Measurements from ENCODE around the gene TEX55. TPM values are rescaled to one million over a fixed set of nuclear protein-coding genes. Genes with fewer than 3 reads are reported as not detected.
"Not testable (repeated sequence)": the region's sequence is repeated elsewhere in the genome, so short reads cannot be mapped to it uniquely, and the experiment has no call there.

TEX55 gene
- total RNA-seq, 2 donors from 2014 or later: not detected

DNA sequence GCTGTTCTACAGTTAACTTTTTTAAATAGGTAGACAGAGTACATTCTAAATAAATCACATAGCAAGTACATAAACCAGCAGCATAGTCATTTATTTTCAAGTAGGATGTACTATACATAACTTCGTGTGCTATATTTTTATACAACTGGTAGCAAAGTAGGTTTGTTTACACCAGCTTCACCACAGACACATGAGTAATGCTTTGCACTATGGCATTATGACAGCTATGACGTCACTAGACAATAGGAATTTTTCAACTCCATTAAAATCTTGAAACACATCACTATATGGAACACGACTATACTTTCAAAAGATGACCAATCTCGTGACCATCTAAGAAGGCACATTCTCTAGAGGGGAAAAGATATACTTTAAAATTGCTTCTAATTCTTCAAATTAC lies 3.5 kb downstream of the TEX55 start:
- ATAC-seq (no peak), DNase-seq (no peak)
- intact Hi-C loops (cut with DNase I, micrococcal nuclease): no loop called here

DNA sequence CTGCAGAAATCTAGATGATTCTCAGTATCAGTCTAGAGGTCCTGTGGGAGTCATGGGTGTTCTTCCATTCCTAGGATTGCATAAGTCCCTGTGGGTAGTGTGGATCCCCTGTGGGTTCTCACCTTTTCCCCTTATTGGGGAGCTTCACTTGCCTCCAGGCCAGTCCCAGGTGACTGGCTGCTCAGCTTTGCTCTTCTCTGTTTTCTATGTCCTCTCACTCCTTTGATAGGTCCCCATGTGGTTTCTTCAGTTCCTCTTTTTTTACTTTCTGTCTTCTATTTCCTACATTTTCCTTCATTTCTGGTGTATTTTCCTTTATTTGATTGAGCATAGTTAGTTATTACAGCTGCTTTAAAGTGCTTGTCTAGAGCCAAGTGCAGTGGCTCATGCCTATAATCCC lies 10.9 kb downstream of the TEX55 start:
- intact Hi-C loops (cut with DNase I, micrococcal nuclease): no loop called here
- ATAC-seq: no peak
- DNase-seq: no peak

DNA sequence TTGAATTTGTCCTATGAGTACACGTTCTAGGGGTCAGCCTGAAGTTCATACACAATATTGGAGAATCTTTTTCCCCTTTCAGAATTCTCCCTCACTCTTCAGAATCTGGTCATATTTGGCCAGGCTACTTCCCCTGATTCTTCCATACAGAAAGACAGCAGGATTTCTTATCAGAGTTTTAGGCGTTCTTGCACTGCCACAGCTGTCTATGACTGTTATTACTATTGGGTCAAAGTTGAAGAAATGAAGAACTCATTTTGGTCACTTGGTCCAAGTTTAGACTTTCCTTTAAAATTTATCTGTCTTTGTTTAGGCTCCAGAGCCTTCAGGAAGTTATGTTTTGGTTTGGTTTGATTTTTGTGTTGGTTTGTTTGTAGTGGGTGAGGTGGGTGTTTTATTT lies 12.0 kb downstream of the TEX55 start:
- ATAC-seq (no peak), DNase-seq (no peak)
- intact Hi-C loops (cut with DNase I, micrococcal nuclease): no loop called here

DNA sequence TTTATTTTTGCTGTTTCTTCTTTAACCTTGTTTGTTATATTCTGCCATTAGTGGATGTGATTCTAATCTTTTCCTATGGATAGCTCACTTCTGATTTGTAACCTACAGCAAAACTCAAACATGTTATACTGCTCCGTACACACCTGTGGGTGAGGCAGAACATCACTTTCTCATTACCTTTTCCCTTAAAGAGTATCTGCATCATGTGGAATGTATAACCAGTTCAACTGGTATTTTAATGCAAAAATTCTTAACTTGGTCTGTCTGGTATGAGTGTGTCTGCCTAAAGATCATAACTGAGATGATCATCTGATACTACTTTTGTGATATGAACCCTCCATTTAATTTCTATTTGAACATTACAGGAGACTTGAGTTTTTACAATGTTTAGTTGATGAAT lies 14.4 kb downstream of the TEX55 start:
- DNase-seq: no peak
- ATAC-seq: peak; percentile 34
- intact Hi-C loops (cut with DNase I, micrococcal nuclease): no loop called here

DNA sequence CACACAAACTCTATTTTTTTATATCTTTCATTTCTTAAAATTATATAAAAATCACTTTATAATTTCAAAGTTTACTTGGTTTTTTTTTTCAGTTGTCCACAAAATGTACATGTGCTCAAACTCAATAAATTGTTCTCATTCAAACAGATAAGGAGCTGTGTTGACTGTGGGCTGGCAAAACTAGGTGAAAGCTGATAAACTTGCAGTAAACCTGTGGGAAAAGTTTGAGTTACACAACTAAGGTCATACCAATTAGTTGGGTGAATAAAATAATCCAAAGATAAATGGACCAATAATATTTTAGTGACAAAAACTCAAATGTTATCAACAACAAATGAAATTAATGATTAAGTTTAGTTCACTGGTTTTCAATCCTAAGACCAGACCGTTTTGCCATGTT lies 14.8 kb downstream of the TEX55 start:
- intact Hi-C loops (cut with DNase I, micrococcal nuclease): no loop called here
- no peak for ATAC-seq
- no peak for DNase-seq

DNA sequence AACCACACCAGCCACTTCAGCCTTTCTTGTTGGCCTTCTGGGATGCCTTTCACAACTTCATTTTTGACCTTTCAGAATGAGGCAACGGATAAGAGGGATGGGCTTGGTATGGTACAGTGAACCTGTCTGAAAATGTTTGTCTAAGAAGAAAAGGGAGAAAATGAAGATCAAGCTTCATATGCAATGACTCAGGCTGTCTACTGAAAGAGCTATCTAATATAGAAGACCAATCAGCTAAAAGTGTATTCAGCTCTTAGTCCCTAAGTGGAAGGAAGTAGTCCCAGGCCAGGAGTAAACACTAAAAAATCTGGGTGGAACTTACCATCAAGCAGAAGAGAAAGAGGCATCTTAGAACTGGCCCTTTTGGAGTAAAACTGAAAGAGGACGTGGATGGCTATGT lies 15.3 kb downstream of the TEX55 start:
- no peak for ATAC-seq
- DNase-seq: no peak
- intact Hi-C loops (cut with DNase I, micrococcal nuclease): no loop called here

DNA sequence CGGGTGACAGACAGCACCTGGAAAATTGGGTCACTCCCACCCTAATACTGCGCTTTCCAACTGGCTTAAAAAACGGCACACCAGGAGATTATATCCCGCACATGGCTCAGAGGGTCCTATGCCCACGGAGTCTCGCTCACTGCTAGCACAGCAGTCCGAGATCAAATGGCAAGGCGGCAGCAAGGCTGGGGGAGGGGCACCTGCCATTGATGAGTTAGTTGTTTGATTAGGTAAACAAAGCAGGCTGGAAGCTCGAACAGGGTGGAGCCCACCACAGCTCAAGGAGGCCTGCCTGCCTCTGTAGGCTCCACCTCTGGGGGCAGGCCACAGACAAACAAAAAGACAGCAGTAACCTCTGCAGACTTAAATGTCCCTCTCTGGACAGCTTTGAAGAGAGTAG lies 18.8 kb downstream of the TEX55 start:
- ATAC-seq; DNase-seq; intact Hi-C loops (cut with DNase I, micrococcal nuclease): not testable (repeated sequence)

DNA sequence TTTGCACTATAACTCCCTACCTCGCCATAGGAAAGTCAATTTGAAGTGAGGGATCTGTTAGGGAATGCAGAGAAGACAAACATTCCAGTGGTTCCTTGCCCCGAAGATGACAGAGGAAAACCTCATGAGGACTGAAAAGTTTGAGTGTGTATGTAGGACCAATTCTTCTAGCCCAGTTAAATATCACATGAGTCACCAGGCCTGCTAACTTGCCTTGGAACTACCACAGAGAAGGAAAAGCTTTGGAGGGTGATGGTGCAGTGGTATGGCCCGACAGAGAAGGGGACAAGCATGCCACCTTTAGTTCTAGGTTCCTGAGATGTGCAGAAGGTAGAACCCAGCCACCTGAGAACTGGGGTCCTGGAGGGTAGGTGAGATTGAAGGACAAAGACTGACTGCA lies 24.9 kb downstream of the TEX55 start:
- intact Hi-C loops (cut with DNase I, micrococcal nuclease): no loop called here
- no peak for ATAC-seq

DNA sequence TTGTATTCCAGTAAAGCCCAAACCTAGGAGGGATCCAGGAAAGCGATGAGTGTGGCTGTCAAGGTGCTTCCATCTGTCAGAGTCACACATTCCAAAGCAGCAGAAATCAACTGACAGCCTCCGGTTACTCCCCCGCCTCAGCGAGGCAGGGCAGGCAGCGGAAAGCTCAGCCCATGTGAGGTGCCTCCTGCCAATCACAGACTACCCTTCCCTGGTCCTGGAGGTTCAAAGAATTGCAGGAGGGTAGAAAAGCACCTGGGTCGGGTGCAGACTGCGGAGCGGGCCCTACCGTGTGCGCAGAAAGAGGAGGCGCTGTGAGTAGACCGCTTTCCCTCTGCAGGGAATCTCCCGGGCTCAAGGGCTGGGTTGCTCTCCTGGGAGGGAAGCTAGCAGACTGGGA lies 27.4 kb downstream of the TEX55 start, which contains the start of gene UPK1B:
Gene UPK1B, plus strand, starts transcription at position 274 of the 400 bp plus-strand sequence. CDS start 13,144 bp downstream, outside the sequence.
- DNase-seq: no peak
- intact Hi-C loops (cut with DNase I, micrococcal nuclease): no loop called here
- no peak for ATAC-seq

More for the DNA sequence above, 24.9 kb downstream of the TEX55 start:
- no peak for DNase-seq

DNA sequence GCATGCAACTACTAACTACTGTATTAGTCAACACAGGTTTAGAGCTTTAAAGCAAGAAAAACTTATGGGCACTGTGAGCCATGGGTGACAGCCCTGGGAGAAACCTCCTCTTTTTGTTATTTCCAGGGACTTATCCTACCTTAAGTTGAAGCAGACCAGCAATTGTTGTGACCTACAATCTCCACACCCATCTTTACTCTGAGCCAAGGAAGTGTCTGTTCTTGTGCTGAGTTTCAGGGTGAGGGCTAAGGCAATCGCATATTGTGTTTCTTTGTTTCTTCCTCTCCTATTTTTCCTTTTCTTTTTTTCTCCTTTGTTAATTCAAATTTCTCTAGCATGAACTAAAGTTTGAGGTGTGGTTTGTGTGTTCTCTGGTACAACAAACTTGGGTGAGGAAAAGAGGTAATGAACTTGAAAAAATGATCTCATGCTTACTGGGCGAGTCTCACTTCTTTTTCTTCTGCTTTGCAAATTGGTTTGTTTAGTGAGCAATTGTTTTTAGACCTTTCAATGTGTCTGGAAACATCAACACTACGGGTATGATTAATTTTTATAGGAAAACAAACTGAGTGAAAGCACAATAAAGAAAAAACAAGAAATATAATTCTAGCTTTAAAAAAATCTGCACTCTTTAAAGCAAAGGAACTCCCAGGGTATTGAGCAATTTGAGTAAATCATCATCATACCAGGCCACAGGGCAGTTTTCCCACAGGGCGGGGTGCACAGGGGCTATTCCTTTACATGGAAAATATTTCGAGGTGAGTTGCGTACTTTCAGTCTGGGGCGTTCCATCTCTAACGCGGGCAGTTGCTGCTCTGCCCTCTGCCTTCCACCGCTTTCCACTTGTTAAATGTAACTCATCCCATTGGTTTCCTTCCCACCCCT lies 30.1 kb downstream of the TEX55 start:
- intact Hi-C loops (cut with DNase I, micrococcal nuclease): no loop called here
- ATAC-seq (peak; percentile 87), DNase-seq (peak; percentile 46 to 58)

DNA sequence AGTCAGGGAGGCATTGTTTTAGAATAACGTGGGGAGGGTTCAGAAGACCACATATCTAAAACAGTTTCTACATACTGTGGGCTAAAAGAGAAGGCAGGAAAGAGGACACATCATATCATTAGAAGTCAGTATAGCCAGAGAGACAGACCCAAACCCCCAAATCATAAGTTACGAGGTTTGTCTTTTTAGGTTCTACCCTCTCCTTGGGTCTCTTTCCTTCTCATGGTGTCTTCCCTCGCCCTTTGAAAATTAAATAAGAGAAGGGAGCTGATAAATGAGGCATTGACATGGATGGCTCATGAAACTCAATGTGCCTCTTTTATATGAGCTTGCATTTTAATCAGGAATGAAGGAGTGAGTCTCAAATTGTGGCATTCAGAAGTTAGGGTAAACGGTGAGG lies 30.8 kb downstream of the TEX55 start:
- no peak for DNase-seq
- intact Hi-C loops (cut with DNase I, micrococcal nuclease): no loop called here

DNA sequence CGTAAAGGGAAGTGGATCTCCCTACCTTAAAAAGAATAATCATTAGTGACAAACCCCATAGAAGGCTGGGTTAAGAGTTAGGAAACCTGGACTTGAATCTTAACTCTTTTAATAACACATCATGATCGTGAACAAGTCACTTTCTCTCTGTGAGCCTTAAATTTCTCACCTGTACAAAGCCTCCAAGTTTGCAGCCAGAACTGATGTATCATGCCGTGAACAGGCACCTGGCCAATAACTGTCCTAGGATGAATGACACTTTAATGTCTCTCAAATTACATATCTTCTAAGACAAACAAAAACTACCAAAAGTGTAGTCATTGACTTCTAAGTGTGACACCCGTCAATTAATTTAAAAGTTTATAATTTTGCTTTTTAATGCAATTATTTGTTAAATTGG lies 31.4 kb downstream of the TEX55 start:
- no peak for ATAC-seq

More for the DNA sequence above, 30.8 kb downstream of the TEX55 start:
- ATAC-seq: no peak

DNA sequence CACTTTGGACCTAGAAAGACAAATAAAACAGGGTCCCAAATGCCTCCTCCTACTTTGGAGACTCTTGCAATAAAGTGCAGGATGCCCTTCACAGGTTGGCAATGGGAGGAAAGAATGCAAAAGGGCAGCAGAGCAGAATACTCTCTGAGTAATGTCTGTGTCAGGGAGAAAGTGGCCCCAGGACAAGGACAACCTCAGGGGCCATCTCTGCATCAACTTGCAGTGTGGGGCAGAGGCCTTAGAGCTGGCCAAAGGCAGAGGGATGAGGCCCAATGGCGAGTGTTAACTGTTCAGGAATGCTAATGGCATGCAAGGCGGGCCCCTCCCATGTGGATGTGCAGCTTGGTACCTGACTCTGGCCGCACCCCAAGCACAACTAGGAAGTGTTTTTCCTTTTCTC lies 35.8 kb downstream of the TEX55 start:
- no peak for DNase-seq
- intact Hi-C loops (cut with DNase I, micrococcal nuclease): no loop called here
- ATAC-seq: peak; percentile 34

More for the DNA sequence above, 31.4 kb downstream of the TEX55 start:
- DNase-seq: no peak
- intact Hi-C loops (cut with DNase I, micrococcal nuclease): no loop called here

DNA sequence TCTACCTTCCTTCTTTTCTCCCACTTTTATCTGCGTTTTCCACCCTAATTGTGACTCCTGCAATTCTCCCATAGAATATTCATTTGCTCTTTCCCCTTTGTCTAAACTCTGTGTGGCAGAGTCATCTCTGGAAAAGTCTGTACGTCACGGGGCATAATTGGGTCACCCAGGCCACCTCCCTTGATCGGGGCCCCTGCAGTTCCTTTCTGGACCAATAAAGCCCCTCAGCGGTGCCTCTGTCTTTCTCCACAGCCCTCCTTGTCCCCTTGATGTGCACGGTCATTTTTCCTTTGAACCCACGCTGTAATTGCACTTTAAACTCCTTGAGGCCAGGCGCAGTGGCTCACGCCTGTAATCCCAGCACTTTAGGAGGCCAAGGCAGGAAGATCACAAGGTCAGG lies 38.1 kb downstream of the TEX55 start:
- intact Hi-C loops (cut with DNase I, micrococcal nuclease): no loop called here
- ATAC-seq (no peak), DNase-seq (no peak)

DNA sequence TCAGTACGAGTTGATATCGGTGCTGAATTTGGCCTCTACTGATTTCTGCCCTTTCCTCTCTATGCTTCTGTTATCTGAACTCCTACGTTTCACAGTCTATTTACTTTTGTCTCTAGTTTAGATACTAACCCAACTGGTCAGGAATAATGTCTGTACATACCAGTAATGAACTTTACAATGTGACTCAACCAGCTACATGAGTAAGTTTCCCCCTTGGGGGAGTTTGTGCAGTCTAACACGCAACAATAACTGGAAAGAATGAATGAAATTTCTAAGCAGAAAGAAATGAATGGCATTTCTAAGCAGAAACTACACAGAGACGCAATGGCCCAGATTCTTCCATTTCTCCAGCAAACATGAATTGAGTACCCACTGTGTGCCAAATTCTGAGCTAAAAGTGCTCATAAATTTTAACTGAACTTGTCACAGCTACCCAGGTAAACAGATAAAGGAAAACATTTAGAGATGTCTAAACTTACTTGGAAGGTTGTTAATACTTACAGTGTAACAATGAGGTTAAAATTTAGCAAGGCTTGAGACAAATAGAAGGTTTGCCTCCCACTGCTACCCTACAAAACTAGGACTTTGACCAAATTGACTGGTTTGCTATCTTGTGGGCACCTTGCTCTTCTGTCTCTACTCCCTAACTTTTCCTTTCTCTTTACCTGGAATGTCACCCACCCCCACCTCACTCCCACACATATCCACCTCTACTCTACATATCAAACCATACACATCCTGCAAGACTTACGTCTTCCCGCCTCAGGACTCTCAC lies 39.0 kb downstream of the TEX55 start:
- no peak for ATAC-seq
- intact Hi-C loops (cut with DNase I, micrococcal nuclease): no loop called here
- DNase-seq: no peak

DNA sequence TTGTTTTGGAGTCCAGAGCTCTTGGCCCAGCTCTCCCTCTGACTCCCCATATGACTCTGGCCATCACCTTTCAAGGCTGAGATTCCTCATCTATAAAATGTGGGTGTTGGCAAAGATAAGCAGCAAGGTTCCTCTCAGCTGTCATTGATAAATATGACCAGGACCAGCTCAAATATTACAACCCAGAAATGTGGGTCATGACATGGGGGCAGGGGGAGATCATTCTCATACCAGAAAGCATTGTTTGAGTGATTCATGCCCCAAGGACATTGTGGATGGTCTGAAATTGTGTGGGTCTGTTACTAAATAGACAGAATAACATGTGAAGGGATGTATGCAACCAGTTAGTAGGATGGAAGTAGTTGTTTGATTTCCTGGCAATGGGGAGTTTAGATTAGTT lies 41.3 kb downstream of the TEX55 start:
- no peak for ATAC-seq
- intact Hi-C loops (cut with DNase I, micrococcal nuclease): no loop called here
- no peak for DNase-seq

DNA sequence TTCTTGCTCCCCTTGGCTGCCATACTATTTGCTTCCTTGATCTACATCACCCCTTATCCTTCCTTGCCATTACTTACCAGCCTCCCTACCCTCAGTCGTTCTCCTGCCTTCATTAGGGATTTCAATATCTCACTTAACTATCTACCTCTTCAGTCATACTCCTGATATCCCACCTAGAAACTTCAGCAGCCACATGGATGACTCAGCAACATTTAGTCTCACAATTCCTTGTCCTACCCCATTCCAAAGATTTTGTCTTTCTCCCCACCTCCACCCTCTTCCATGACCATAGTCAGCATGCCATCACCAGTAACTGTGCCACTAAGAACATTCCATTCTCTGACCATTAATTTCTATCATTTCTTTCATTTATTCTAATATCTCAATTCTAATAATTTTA lies 45.8 kb downstream of the TEX55 start:
- ATAC-seq: no peak
- no peak for DNase-seq
- intact Hi-C loops (cut with DNase I, micrococcal nuclease): no loop called here

DNA sequence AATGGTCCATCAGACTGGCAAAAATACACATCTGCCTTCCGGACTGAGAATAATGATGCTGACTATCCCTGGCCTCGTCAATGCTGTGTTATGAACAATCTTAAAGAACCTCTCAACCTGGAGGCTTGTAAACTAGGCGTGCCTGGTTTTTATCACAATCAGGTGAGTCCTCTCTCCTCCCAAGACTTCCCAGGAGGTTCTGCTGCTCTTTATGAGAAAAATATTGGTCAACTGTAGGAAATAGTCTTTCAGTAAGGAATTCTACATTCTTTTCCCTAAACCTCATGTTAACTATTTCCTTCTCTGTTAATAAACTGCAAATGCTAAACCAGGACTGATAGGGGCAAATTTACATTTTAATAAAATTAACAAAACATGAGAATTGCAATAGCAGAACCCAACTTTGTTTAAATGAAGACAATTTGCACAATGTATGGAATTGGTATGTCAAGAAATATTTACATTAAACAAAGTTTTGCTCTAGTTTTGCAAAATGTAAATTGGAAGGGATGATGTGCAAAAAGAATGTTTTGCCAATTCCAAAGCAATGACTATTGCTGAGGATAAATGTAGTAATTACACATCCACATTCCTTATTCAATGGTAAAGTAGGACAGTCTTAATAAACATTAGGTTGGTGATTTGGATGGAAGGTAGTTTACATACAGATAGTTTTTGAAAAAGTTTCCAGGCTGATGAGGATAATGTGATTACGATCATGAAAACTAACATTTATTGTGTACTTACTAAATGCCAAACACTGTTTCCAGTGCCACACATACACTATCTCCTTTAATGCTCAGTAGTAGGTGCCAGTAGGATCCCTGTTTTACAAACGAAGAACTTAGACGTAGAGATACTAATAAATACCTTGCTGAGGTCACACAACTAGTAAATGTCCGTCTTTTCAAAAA lies 48.5 kb downstream of the TEX55 start:
- no peak for DNase-seq
- intact Hi-C loops (cut with DNase I, micrococcal nuclease): no loop called here
- peak; percentile 53 for ATAC-seq

DNA sequence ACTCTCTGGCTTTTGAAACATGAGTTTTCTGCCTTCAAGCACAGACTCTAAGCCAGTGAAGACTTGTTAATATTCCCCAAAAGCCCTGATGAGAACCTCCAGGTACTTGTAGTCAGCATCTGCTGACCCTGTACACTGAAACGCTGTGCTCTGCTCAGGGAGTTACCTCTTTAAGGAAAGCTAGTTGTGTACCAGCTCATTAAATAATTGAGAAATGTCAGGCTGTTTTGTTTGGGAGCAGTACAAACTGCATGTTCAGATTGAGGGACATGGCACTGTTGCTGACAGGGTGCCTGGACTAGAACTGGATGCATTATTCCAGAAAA lies 49.1 kb downstream of the TEX55 start:
- intact Hi-C loops (cut with DNase I, micrococcal nuclease): no loop called here
- no peak for DNase-seq
- ATAC-seq: no peak
